HG03469 (cell line): Measurements from ENCODE around the gene UBAC2.

Experiments
- ATAC-seq: cut with Tn5 transposase; IDR thresholded peaks from one replicate; pipeline ENCODE4 v1.9.1; 2021; ENCODE audit warnings: mild to moderate bottlenecking, moderate library complexity, moderate number of reproducible peaks; ENCODE audit not compliant: unreplicated experiment

UBAC2 gene

GRCh38 chr13:99329477-99329876, 128.8 kb downstream of the UBAC2 start:
- ATAC-seq, result no peak

GRCh38 chr13:99330942-99331341, 130.3 kb downstream of the UBAC2 start:
- no peak for ATAC-seq

GRCh38 chr13:99331881-99332293, 131.2 kb downstream of the UBAC2 start:
- peak; percentile 67 for ATAC-seq

- ATAC-seq, result no peak
These were observed 131.8 kb downstream of the UBAC2 start for GRCh38 chr13:99332456-99332855.

GRCh38 chr13:99334221-99334620, 133.6 kb downstream of the UBAC2 start:
- ATAC-seq, result no peak

GRCh38 chr13:99335087-99335486, 134.4 kb downstream of the UBAC2 start:
- no peak for ATAC-seq

GRCh38 chr13:99335603-99336002, 134.9 kb downstream of the UBAC2 start:
- ATAC-seq, result peak; percentile 62

GRCh38 chr13:99339230-99339721, 138.6 kb downstream of the UBAC2 start:
- no peak for ATAC-seq

- no peak for ATAC-seq
These were observed 139.2 kb downstream of the UBAC2 start for GRCh38 chr13:99339736-99340397.

- no peak for ATAC-seq
These were observed 140.0 kb downstream of the UBAC2 start for GRCh38 chr13:99340638-99341037.

GRCh38 chr13:99341969-99342722, 141.5 kb downstream of the UBAC2 start:
- ATAC-seq, result no peak

GRCh38 chr13:99342723-99343315, 142.2 kb downstream of the UBAC2 start:
- ATAC-seq, result no peak

GRCh38 chr13:99344610-99345208, 144.1 kb downstream of the UBAC2 start:
- no peak for ATAC-seq

- no peak for ATAC-seq
These were observed 144.7 kb downstream of the UBAC2 start for GRCh38 chr13:99345345-99345744.

- ATAC-seq, result no peak
These were observed 145.8 kb downstream of the UBAC2 start for GRCh38 chr13:99346335-99347042.

- peak; percentile 9 for ATAC-seq
These were observed 146.8 kb downstream of the UBAC2 start for GRCh38 chr13:99347335-99347878.

- ATAC-seq, result peak; percentile 35
These were observed 147.3 kb downstream of the UBAC2 start for GRCh38 chr13:99347911-99348451.

- ATAC-seq, result no peak
These were observed 149.5 kb downstream of the UBAC2 start for GRCh38 chr13:99350191-99350590.

- ATAC-seq, result no peak
These were observed 151.1 kb downstream of the UBAC2 start for GRCh38 chr13:99351772-99352171.
